ENCODE results near the gene SLC26A9.

DNA sequence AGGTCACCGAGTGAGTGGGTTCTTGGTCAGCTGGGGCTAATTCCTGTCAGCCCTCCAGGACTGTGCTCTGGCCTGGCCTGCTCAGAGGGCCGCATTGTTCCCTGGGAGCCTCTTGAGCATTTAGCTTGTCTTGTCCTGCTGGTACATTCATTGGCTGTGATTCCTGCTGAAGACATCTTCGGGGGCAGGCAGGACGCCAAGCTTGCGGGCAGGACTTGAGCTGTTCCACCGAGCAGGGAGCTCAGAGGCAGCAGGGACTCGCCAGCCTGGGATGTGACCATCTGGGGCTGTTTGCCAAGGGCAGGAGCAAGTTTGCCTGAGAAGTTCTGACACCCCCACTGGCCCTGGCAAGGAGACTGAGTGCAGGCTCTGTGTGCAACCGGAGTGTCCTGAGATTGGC lies 7.0 kb upstream of the SLC26A9 start:
- TF ChIP-seq JUN (CRISPR knock-in tag; IDR thresholded peaks at IDR 0.05), result no peak
- TF ChIP-seq, protein P1, sequence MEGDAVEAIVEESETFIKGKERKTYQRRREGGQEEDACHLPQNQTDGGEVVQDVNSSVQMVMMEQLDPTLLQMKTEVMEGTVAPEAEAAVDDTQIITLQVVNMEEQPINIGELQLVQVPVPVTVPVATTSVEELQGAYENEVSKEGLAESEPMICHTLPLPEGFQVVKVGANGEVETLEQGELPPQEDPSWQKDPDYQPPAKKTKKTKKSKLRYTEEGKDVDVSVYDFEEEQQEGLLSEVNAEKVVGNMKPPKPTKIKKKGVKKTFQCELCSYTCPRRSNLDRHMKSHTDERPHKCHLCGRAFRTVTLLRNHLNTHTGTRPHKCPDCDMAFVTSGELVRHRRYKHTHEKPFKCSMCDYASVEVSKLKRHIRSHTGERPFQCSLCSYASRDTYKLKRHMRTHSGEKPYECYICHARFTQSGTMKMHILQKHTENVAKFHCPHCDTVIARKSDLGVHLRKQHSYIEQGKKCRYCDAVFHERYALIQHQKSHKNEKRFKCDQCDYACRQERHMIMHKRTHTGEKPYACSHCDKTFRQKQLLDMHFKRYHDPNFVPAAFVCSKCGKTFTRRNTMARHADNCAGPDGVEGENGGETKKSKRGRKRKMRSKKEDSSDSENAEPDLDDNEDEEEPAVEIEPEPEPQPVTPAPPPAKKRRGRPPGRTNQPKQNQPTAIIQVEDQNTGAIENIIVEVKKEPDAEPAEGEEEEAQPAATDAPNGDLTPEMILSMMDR (IDR thresholded peaks at IDR 0.05), result no peak
- TF ChIP-seq, protein P2, sequence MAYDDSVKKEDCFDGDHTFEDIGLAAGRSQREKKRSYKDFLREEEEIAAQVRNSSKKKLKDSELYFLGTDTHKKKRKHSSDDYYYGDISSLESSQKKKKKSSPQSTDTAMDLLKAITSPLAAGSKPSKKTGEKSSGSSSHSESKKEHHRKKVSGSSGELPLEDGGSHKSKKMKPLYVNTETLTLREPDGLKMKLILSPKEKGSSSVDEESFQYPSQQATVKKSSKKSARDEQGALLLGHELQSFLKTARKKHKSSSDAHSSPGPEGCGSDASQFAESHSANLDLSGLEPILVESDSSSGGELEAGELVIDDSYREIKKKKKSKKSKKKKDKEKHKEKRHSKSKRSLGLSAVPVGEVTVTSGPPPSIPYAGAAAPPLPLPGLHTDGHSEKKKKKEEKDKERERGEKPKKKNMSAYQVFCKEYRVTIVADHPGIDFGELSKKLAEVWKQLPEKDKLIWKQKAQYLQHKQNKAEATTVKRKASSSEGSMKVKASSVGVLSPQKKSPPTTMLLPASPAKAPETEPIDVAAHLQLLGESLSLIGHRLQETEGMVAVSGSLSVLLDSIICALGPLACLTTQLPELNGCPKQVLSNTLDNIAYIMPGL (CRISPR knock-in tag; IDR thresholded peaks at IDR 0.05), result no peak
- TF ChIP-seq, protein P3, sequence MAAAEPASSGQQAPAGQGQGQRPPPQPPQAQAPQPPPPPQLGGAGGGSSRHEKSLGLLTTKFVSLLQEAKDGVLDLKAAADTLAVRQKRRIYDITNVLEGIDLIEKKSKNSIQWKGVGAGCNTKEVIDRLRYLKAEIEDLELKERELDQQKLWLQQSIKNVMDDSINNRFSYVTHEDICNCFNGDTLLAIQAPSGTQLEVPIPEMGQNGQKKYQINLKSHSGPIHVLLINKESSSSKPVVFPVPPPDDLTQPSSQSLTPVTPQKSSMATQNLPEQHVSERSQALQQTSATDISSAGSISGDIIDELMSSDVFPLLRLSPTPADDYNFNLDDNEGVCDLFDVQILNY (CRISPR knock-in tag; IDR thresholded peaks at IDR 0.05), result no peak
- TF ChIP-seq NFYB (CRISPR knock-in tag; conservative IDR thresholded peaks at IDR 0.05; ENCODE audit: low read depth), result no peak
- TF ChIP-seq E2F1 (CRISPR knock-in tag; IDR thresholded peaks at IDR 0.05), result no peak
- no peak for TF ChIP-seq CREB1 (CRISPR knock-in tag; IDR thresholded peaks at IDR 0.05)
- TF ChIP-seq NR1H2 (CRISPR knock-in tag; IDR thresholded peaks at IDR 0.05), result no peak
